SU-DHL-6 (cell line): Measurements from ENCODE around the gene PRSS27.

Source experiments
- EZH2phosphoT487 ChIP-seq: fragments of 200-600 bp; sonication (generic), shearing (Covaris generic); conservative IDR thresholded peaks from 2 replicates; pipeline ENCODE4 v1.6.1; 2018; ENCODE audit warnings: mild to moderate bottlenecking, antibody characterized with exemption, low read length, moderate library complexity, mixed read lengths
- TF ChIP-seq, protein P1 (sequence below): fragments of 200-600 bp; sonication (generic); IDR thresholded peaks from one replicate; pipeline ENCODE4 v1.5.1; 2017; ENCODE audit warnings: antibody characterized with exemption, mild to moderate bottlenecking, low read length, moderate library complexity; ENCODE audit not compliant: insufficient read depth, poor library complexity, severe bottlenecking

DNA sequence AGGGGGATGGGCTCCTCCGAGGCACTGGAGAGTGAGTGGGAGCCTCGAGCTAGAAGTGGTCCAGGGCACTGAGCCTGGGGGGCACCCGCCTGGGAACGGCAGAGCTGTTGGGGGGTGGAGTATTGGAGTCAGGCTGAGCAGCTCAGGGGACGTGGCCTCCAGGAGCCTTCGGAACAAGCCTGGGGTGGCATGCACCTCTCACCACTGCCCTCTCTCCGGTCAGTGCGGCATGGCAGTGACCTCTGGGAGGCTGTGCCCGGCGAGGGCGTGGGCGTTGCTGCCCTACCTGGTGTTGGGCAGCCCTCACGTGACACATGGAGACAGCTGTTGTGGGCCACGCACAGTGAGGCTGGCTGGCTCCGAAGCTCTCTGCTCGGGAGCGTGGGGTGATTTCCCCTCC is 13.9 kb downstream of the PRSS27 start:
- TF ChIP-seq, protein P1, sequence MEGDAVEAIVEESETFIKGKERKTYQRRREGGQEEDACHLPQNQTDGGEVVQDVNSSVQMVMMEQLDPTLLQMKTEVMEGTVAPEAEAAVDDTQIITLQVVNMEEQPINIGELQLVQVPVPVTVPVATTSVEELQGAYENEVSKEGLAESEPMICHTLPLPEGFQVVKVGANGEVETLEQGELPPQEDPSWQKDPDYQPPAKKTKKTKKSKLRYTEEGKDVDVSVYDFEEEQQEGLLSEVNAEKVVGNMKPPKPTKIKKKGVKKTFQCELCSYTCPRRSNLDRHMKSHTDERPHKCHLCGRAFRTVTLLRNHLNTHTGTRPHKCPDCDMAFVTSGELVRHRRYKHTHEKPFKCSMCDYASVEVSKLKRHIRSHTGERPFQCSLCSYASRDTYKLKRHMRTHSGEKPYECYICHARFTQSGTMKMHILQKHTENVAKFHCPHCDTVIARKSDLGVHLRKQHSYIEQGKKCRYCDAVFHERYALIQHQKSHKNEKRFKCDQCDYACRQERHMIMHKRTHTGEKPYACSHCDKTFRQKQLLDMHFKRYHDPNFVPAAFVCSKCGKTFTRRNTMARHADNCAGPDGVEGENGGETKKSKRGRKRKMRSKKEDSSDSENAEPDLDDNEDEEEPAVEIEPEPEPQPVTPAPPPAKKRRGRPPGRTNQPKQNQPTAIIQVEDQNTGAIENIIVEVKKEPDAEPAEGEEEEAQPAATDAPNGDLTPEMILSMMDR: no peak
- TF ChIP-seq EZH2phosphoT487: no peak
